Stimulated activated memory B cell treated with anti-CD40 and anti-IgM and Interleukin-4, amounts not matched to agents 10 μg/mL and 1 μg/mL and 100 μg/mL, for 72 hours (primary cell): Measurements from ENCODE around the gene CGNL1.

ENCODE experiments used
- ATAC-seq: fragments of 150-1000 bp; cut with Tn5 transposase; 2 replicates; pipeline ENCODE4 v1.10.0; 2021
- H3K27ac Mint-ChIP-seq: one replicate; pipeline ENCODE4 v1.8.0; 2022; ENCODE audit warnings: mild to moderate bottlenecking, mixed read lengths
- H3K27me3 Mint-ChIP-seq: one replicate; pipeline ENCODE4 v1.8.0; 2022; ENCODE audit warnings: mixed read lengths
- H3K36me3 Mint-ChIP-seq: one replicate; pipeline ENCODE4 v1.8.0; 2022; ENCODE audit warnings: mixed read lengths
- H3K4me1 Mint-ChIP-seq: one replicate; pipeline ENCODE4 v1.8.0; 2022; ENCODE audit warnings: mixed read lengths
- H3K4me3 Mint-ChIP-seq: one replicate; pipeline ENCODE4 v1.8.0; 2022; ENCODE audit warnings: mild to moderate bottlenecking, moderate library complexity, mixed read lengths
- H3K9me3 Mint-ChIP-seq: one replicate; pipeline ENCODE4 v1.8.0; 2022; ENCODE audit warnings: mixed read lengths

The CGNL1 gene

GRCh38 chr15:57375827-57376695 is at the start of gene CGNL1:
Gene CGNL1 (plus strand): TSS chr15:57376505. CDS start chr15:57438000, 61,495 bp downstream.
- Mint-ChIP-seq H3K27ac (no peak within 1 kb of the TSS), H3K4me1 (peaks cover 15% of the 10 kb centered on the region), H3K4me3 (peak within 1 kb of the TSS; percentile 84), H3K27me3 (peaks cover 78% of the 10 kb centered on the region), H3K36me3 (no peaks in the 10 kb centered on the region), H3K9me3 (no peaks in the 10 kb centered on the region)
- peak; percentile 43 for ATAC-seq

GRCh38 chr15:57327985-57328471 is 48.3 kb upstream of the CGNL1 start:
- Mint-ChIP-seq H3K27ac (no peak overlapping the region), H3K4me1 (peaks cover 10% of the 10 kb centered on the region), H3K27me3 (peaks cover 29% of the 10 kb centered on the region), H3K9me3 (no peaks in the 10 kb centered on the region), H3K4me3 (no peak overlapping the region), H3K36me3 (no peaks in the 10 kb centered on the region)
- no peak for ATAC-seq

GRCh38 chr15:57328479-57328878 is 47.8 kb upstream of the CGNL1 start:
- no peaks in the 10 kb centered on the region for H3K9me3 Mint-ChIP-seq
- H3K4me1 Mint-ChIP-seq = peaks cover 10% of the 10 kb centered on the region
- H3K27ac Mint-ChIP-seq = no peak overlapping the region
- H3K27me3 Mint-ChIP-seq = peaks cover 33% of the 10 kb centered on the region
- H3K4me3 Mint-ChIP-seq = no peak overlapping the region
- ATAC-seq = no peak
- H3K36me3 Mint-ChIP-seq = no peaks in the 10 kb centered on the region

GRCh38 chr15:57328897-57329296 is 47.4 kb upstream of the CGNL1 start:
- peaks cover 10% of the 10 kb centered on the region for H3K4me1 Mint-ChIP-seq
- H3K9me3 Mint-ChIP-seq = no peaks in the 10 kb centered on the region
- H3K36me3 Mint-ChIP-seq = no peaks in the 10 kb centered on the region
- H3K4me3 Mint-ChIP-seq = no peak overlapping the region
- H3K27me3 Mint-ChIP-seq = peaks cover 35% of the 10 kb centered on the region
- ATAC-seq = no peak
- no peak overlapping the region for H3K27ac Mint-ChIP-seq

- H3K4me1 Mint-ChIP-seq = peaks cover 10% of the 10 kb centered on the region
- H3K27me3 Mint-ChIP-seq = peaks cover 43% of the 10 kb centered on the region
- H3K4me3 Mint-ChIP-seq = no peak overlapping the region
- H3K36me3 Mint-ChIP-seq = no peaks in the 10 kb centered on the region
- ATAC-seq = no peak
- H3K9me3 Mint-ChIP-seq = no peaks in the 10 kb centered on the region
- no peak overlapping the region for H3K27ac Mint-ChIP-seq
These were observed 46.5 kb upstream of the CGNL1 start for GRCh38 chr15:57329582-57330367.

GRCh38 chr15:57330619-57331340 is 45.5 kb upstream of the CGNL1 start:
- peaks cover 43% of the 10 kb centered on the region for H3K27me3 Mint-ChIP-seq

GRCh38 chr15:57332326-57332725 is 44.0 kb upstream of the CGNL1 start:
- Mint-ChIP-seq H3K27ac (no peak overlapping the region), H3K9me3 (no peaks in the 10 kb centered on the region), H3K4me3 (no peak overlapping the region), H3K4me1 (peaks cover 10% of the 10 kb centered on the region), H3K27me3 (peaks cover 52% of the 10 kb centered on the region), H3K36me3 (no peaks in the 10 kb centered on the region)
- no peak for ATAC-seq

More at GRCh38 chr15:57330619-57331340, 45.5 kb upstream of the CGNL1 start:
- Mint-ChIP-seq H3K36me3 (no peaks in the 10 kb centered on the region), H3K9me3 (no peaks in the 10 kb centered on the region), H3K4me1 (peaks cover 10% of the 10 kb centered on the region), H3K4me3 (no peak overlapping the region), H3K27ac (no peak overlapping the region)
- ATAC-seq = no peak

GRCh38 chr15:57333487-57333886 is 42.8 kb upstream of the CGNL1 start:
- H3K4me1 Mint-ChIP-seq = peaks cover 10% of the 10 kb centered on the region
- peaks cover 63% of the 10 kb centered on the region for H3K27me3 Mint-ChIP-seq
- ATAC-seq = no peak
- H3K27ac Mint-ChIP-seq = no peak overlapping the region
- H3K36me3 Mint-ChIP-seq = no peaks in the 10 kb centered on the region
- no peak overlapping the region for H3K4me3 Mint-ChIP-seq
- no peaks in the 10 kb centered on the region for H3K9me3 Mint-ChIP-seq

GRCh38 chr15:57334257-57334656 is 42.0 kb upstream of the CGNL1 start:
- H3K27ac Mint-ChIP-seq = no peak overlapping the region
- H3K36me3 Mint-ChIP-seq = no peaks in the 10 kb centered on the region
- no peaks in the 10 kb centered on the region for H3K9me3 Mint-ChIP-seq
- H3K4me1 Mint-ChIP-seq = peaks cover 10% of the 10 kb centered on the region
- H3K4me3 Mint-ChIP-seq = no peak overlapping the region
- H3K27me3 Mint-ChIP-seq = peaks cover 66% of the 10 kb centered on the region
- no peak for ATAC-seq

- H3K36me3 Mint-ChIP-seq = no peaks in the 10 kb centered on the region
- H3K4me3 Mint-ChIP-seq = no peak overlapping the region
- no peaks in the 10 kb centered on the region for H3K9me3 Mint-ChIP-seq
- peaks cover 57% of the 10 kb centered on the region for H3K27me3 Mint-ChIP-seq
- ATAC-seq = no peak
- no peak overlapping the region for H3K27ac Mint-ChIP-seq
- H3K4me1 Mint-ChIP-seq = peaks cover 2% of the 10 kb centered on the region
These were observed 41.0 kb upstream of the CGNL1 start for GRCh38 chr15:57335293-57335715.

- peaks cover 3% of the 10 kb centered on the region for H3K4me1 Mint-ChIP-seq
These were observed 40.6 kb upstream of the CGNL1 start for GRCh38 chr15:57335719-57336118.

GRCh38 chr15:57337868-57338411 is 38.4 kb upstream of the CGNL1 start:
- H3K4me3 Mint-ChIP-seq = no peak overlapping the region
- no peaks in the 10 kb centered on the region for H3K36me3 Mint-ChIP-seq
- no peak for ATAC-seq
- no peak overlapping the region for H3K27ac Mint-ChIP-seq
- H3K4me1 Mint-ChIP-seq = peaks cover 4% of the 10 kb centered on the region
- H3K9me3 Mint-ChIP-seq = no peaks in the 10 kb centered on the region
- peaks cover 45% of the 10 kb centered on the region for H3K27me3 Mint-ChIP-seq

More at GRCh38 chr15:57335719-57336118, 40.6 kb upstream of the CGNL1 start:
- no peak overlapping the region for H3K27ac Mint-ChIP-seq
- H3K36me3 Mint-ChIP-seq = no peaks in the 10 kb centered on the region
- no peak for ATAC-seq
- peaks cover 54% of the 10 kb centered on the region for H3K27me3 Mint-ChIP-seq
- H3K4me3 Mint-ChIP-seq = no peak overlapping the region
- H3K9me3 Mint-ChIP-seq = no peaks in the 10 kb centered on the region

- Mint-ChIP-seq H3K9me3 (no peaks in the 10 kb centered on the region), H3K36me3 (no peaks in the 10 kb centered on the region), H3K27ac (no peak overlapping the region), H3K27me3 (peaks cover 34% of the 10 kb centered on the region), H3K4me1 (peaks cover 4% of the 10 kb centered on the region), H3K4me3 (no peak overlapping the region)
- no peak for ATAC-seq
These were observed 37.0 kb upstream of the CGNL1 start for GRCh38 chr15:57339321-57339720.

GRCh38 chr15:57340682-57341259 is 35.5 kb upstream of the CGNL1 start:
- Mint-ChIP-seq H3K4me1 (peaks cover 4% of the 10 kb centered on the region), H3K27ac (no peak overlapping the region), H3K36me3 (no peaks in the 10 kb centered on the region), H3K27me3 (peaks cover 30% of the 10 kb centered on the region), H3K9me3 (no peaks in the 10 kb centered on the region), H3K4me3 (no peak overlapping the region)
- ATAC-seq = no peak
